Stimulated activated CD4-positive, alpha-beta T cell treated with anti-CD3 and anti-CD28 coated beads, Interleukin-4, amount 100 ng/mL, for 1 hour (primary cell): ENCODE data around the gene LCE3C.
A peak's percentile ranks its signal among the peaks of the same experiment; 100 is the strongest.
"Not testable (repeated sequence)": the region's sequence is repeated elsewhere in the genome, so short reads cannot be mapped to it uniquely, and the experiment has no call there.

Experiments used
- DNase-seq: peaks from one replicate; pipeline ENCODE4 v3.0.0-alpha.2; 2020

LCE3C gene, protein sequence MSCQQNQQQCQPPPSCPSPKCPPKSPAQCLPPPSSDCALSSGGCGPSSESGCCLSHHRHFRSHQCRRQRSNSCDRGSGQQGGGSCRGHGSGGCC

DNA sequence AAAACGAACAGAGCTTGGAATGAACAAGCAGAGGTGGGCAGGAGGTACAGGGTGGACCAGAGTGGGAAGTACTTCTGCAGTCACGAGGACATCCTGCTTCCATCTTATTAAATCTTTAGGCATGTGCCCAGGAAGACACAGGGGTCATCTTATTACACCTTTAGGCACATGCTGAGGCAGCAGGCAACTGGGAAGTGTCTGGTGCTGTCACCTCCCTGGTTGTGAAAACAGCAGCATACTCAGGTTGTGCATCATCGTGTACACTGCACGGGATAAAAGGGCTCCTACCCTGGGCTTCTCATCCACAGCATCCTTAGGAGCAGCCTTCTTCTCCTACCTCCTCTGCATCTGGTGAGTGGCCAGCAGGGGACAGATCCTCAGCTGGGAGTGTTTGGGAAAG lies at the start of gene LCE3C:
Gene LCE3C (plus strand): TSS at position 301 of the 400 bp plus-strand sequence. CDS start 498 bp downstream, outside the sequence.
- DNase-seq, result no peak

DNA sequence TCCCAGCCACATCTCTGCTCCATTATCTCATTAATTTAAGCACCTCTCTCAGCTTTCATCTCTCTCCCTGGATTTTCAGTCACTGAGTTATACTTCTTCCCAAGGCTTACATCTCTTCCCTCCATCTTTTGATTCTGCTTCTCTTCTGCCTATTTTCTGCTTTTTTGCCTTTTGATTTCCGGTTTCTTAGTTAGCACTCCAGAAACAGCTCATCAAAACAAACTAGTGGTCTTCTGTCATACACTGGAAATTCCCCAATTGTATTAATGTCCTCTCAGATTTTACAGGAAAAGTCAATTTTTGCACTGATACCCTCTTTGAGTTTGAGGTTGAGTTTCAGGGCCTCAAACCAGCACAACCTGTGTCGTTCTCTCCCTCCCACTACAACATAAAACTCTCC lies 34.9 kb upstream of the LCE3C start:
- no peak for DNase-seq

- DNase-seq, result no peak
These were observed 34.4 kb upstream of the LCE3C start for GRCh38 chr1:152565535-152566215.

GRCh38 chr1:152566681-152567080 lies 33.4 kb upstream of the LCE3C start, which contains the start of gene LCE3E:
TSS of gene LCE3E (minus strand) at chr1:152566780. CDS start at chr1:152566208, 572 bp downstream.
- no peak for DNase-seq

GRCh38 chr1:152577168-152577567 lies 22.9 kb upstream of the LCE3C start:
- DNase-seq, result no peak

DNA sequence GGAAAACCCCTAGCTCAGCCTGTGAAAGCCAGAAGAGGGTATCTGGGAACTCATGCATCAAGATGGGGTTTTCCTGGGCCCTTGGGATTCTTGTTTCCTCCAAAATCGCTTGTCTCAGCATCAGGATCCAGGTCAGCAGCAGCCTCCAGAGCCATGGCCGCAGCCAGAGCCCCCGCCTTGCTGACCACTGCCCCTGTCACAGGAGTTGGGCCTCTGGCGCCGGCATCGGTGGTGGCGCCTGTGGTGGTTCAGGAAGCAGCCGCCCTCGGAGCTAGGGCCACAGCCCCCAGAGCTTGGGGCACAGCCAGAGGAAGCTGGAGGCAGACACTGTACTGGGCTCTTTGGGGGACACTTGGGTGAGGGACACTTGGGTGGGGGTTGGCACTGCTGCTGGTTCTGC lies 20.5 kb upstream of the LCE3C start:
- not testable (repeated sequence) for DNase-seq

- DNase-seq, result no peak
These were observed 19.6 kb upstream of the LCE3C start, which contains the start of gene LCE3D for GRCh38 chr1:152580433-152580832. TSS of gene LCE3D (minus strand) at chr1:152580516. CDS start at chr1:152579936, 580 bp downstream.

DNA sequence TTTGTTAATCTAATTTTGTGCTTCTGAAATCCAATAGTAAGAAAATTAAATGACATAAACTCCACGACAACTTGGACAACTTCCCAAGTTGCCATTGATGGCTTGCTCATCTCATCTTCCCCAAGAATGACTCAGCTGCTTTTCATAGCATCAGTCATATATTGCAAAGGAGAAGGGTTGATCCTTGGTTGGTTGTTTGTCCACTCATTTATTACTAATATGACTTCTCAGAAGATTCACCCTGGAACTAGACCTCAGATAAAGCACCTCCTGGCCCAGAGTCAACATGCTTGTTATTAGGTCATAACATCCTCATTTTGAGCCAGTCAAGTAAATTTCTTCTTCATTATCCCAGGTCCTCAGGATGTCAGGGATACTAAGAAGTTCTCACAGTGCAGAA lies 17.4 kb upstream of the LCE3C start:
- no peak for DNase-seq

- no peak for DNase-seq
These were observed 14.4 kb upstream of the LCE3C start for GRCh38 chr1:152585586-152585985.

DNA sequence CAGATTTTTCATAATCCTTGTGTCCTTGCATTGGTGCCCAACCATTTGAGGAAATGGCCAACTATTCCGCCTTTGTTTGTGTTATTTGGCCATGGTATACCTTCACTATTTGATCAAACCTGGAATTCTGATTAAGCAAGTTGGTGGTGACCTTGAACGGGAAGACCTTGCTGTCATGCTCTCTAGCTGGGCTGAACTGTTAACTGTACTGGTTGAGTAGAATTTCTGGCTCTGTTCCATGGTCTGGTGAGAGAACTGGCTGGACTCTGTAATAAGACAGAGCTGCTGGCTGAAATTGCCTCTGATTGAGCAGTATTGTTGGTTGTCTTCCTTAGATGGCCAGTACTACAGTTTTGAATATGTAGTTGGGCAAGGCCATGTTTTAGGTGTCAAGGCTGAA lies 3.0 kb upstream of the LCE3C start:
- DNase-seq, result no peak

DNA sequence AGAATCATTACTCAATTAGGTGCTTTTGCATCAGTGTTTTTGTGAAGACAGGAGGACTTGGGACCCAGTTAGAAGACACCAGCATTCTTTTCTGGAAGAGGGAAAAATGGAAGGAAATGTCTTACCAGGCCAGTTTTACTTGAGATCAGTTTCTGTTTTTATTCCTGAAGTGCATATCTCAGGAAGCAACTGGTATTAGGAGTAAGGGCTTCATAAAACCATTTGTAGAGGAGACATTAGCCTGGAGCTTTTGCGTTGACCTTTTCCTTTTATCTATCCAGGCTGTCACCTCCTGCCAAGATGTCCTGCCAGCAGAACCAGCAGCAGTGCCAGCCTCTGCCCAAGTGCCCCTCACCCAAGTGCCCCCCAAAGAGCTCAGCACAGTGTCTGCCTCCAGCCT lies 13.5 kb downstream of the LCE3C start, which contains the start of gene LCE3B:
Gene LCE3B (plus strand): TSS at position 301 of the 400 bp plus-strand sequence. CDS start 0 bp downstream, at position 301.
- DNase-seq, result no peak

- DNase-seq, result no peak
These were observed 22.0 kb downstream of the LCE3C start for GRCh38 chr1:152621993-152622392.

GRCh38 chr1:152622803-152623202 lies 22.8 kb downstream of the LCE3C start, which contains the start of gene LCE3A:
TSS of gene LCE3A (minus strand) at chr1:152623103. CDS start at chr1:152623103, 0 bp downstream.
- DNase-seq, result no peak

GRCh38 chr1:152623203-152623844 lies 23.3 kb downstream of the LCE3C start:
- DNase-seq, result peak; percentile 12

- DNase-seq, result no peak
These were observed 26.7 kb downstream of the LCE3C start for GRCh38 chr1:152626744-152627143.

DNA sequence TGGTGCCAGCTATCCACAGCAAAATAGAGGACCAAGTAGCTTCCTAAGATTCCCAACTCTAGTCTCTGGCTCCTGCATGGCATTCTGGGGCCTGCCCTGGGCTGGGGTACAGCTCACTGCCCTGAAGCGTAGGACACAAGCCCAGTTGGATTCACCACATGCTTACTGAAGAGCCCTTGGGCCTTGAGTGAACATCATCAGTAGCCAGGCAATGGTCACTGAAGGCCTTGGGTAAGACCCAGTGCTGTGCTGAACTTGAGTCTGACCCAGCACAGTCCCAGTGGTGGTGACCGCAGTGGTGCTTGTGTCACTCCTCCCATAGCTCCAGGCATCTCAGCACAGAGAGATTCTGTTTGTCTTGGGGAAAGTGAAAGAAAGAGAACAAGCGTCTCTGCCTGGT lies 30.6 kb downstream of the LCE3C start:
- no peak for DNase-seq

- DNase-seq, result no peak
These were observed 40.3 kb downstream of the LCE3C start for GRCh38 chr1:152640351-152640750.

DNA sequence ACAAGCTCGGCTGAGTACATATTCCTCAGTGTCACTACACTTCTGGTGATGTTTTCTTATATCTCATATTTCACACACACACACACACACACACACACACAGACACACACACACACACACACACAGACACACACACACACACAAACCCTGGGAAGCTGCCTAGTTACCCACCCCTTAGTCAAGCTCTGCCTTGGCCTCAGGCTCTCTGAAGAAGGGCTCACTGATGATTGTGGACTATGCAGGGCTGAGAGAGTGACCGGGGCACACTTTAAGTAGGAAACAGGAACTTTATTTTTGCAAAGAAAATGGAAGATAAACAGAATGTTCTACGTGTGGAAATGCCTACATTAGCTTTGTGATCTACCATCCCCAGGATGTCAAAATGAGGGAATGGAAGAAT lies 43.9 kb downstream of the LCE3C start:
- no peak for DNase-seq

DNA sequence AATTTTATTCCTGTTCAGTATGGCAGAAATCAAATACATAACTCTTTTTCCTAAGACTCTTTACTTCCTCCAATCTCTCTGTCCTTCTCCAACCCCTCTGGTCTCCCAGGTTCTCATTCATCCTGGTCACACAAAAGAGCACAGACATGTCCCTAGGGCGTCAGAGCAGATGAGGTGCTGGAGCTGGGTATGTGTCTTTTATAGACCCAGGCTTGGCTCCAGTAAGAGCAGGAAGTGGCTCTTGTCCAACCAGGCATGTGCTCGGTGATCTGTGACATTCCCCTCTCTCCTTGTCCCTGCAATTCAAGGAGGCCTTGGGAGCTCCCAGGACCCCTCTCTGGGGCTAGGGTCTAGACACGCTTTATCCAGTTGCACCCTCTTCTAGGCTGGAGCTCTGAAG lies 45.1 kb downstream of the LCE3C start:
- DNase-seq, result no peak

DNA sequence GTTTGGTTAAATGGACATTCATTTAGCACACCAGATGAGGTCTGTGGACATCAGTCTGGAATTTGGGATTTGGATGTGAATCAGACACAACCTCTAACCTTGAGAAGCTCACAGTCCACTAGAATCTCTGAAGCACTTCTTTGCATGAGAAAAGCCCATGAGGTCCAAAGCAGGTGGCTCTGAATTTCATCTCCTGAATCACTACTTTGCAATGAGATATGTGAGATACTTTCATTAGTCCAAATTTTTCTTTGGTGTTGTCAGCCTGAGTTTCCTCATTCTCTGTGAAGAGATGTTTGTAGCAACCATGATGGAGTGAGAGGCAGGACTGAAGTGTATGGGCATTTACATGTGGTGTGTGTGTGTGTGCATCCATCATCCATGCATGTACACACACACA lies 46.6 kb downstream of the LCE3C start:
- no peak for DNase-seq
